Naive B cell (primary cell): ENCODE results near the gene FHIT. TPM values are rescaled to one million over a fixed set of nuclear protein-coding genes. Genes with fewer than 3 reads are reported as not detected.

Experiments
- ATAC-seq, 2 donors: fragments of 150-1000 bp; cut with Tn5 transposase; 2 replicates each; pipeline ENCODE4 v1.10.0; 2021; ENCODE audit warnings: low read depth in 2 of 2, mild to moderate bottlenecking in 2 of 2, moderate library complexity in 2 of 2
- DNase-seq: peaks from one replicate; pipeline ENCODE4 v3.0.0; 2022
- H3K27ac Mint-ChIP-seq, 6 donors: one replicate each; pipeline ENCODE4 v1.8.0; 2020 to 2022; ENCODE audit warnings: mild to moderate bottlenecking in 6 of 6, mixed read lengths in 6 of 6, moderate library complexity in 5 of 6, inconsistent platforms in 2 of 6
- H3K27me3 Mint-ChIP-seq, 3 donors: one replicate each; pipeline ENCODE4 v1.8.0; 2021 to 2022; ENCODE audit warnings: mixed read lengths in 3 of 3, mild to moderate bottlenecking in 1 of 3
- H3K36me3 Mint-ChIP-seq, 2 donors: one replicate each; pipeline ENCODE4 v1.8.0; 2020 to 2022; ENCODE audit warnings: mixed read lengths in 2 of 2, inconsistent platforms in 1 of 2, mild to moderate bottlenecking in 1 of 2
- H3K4me1 Mint-ChIP-seq, 3 donors: one replicate each; pipeline ENCODE4 v1.8.0; 2020 to 2022; ENCODE audit warnings: mixed read lengths in 3 of 3, inconsistent platforms in 1 of 3, mild to moderate bottlenecking in 1 of 3, moderate library complexity in 1 of 3
- H3K4me3 Mint-ChIP-seq, 8 donors: one replicate each; pipeline ENCODE4 v1.8.0; 2020 to 2022; ENCODE audit warnings: mild to moderate bottlenecking in 8 of 8, mixed read lengths in 8 of 8, moderate library complexity in 8 of 8, inconsistent platforms in 2 of 8
- H3K9me3 Mint-ChIP-seq, 7 donors: one replicate each; pipeline ENCODE4 v1.8.0; 2020 to 2022; ENCODE audit warnings: mixed read lengths in 7 of 7, mild to moderate bottlenecking in 5 of 7, inconsistent platforms in 2 of 7, moderate library complexity in 1 of 7
- polyA plus RNA-seq, 6 donors: library from polyadenylated mRNA; unstranded; fragments of 300-500 nt; fragmentation: Illumina TruSeq; gene quantifications; one replicate each; pipeline ENCODE4 v1.2.3, GENCODE V29; 2021; ENCODE audit warnings: low read depth in 6 of 6

The FHIT gene
- polyA plus RNA-seq, 6 donors from 2014 or later, result 3.2 to 12.6 (median 7.1) TPM

- Mint-ChIP-seq H3K27ac (no peak overlapping the region), H3K4me3 (no peak overlapping the region), H3K9me3 (peaks cover 0 to 2% (median 0%) of the 10 kb centered on the region in 7 donors), H3K27me3 (no peaks in the 10 kb centered on the region), H3K4me1 (peaks cover 20 to 30% (median 21%) of the 10 kb centered on the region in 3 donors), H3K36me3 (no peaks in the 10 kb centered on the region)
- DNase-seq, result no peak
- ATAC-seq, result no peak
Measured at GRCh38 chr3:61180206-61180605, 71.0 kb downstream of the FHIT start.

DNA sequence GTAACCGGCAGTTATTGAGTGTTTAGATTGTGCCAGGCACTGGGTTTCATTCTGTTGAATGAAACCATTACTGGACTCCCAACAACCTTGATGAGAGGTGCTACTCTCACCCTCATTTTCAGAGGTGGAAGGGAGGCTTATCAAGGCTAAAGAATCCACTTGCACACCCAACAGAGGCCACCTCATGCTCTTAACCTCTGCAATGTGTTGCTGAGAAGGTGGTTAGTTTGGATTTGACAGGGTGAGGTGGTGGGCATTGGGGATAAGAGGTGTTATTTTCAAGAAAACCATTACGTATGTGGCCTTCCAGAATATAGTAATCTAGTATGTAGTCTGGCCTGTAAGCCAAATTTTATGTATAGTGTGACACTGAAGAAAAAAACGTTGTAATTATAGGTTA is 73.1 kb downstream of the FHIT start:
- Mint-ChIP-seq H3K36me3 (no peaks in the 10 kb centered on the region), H3K4me3 (no peak overlapping the region), H3K27ac (no peak overlapping the region), H3K4me1 (peaks cover 15 to 22% (median 17%) of the 10 kb centered on the region in 3 donors), H3K27me3 (no peaks in the 10 kb centered on the region), H3K9me3 (peaks cover 0 to 4% (median 0%) of the 10 kb centered on the region in 7 donors)
- ATAC-seq, result no peak
- no peak for DNase-seq

DNA sequence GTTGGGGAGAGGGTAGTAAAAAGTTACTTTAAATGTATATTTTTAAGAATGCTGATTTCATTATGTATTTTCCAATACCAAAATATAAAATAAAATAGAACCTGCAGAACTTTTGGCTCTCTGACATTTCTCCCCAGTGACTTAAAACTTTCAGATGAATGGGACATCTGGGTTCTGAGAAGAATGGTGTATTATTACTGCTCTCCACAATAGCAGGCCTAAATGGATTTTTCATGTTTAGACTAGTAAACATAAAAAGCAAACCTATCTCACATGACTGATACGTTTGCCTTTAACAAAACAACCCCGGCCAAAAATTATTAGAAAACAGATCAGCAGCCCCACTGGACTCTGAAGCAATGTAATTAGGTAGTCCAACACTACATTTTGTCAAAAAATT is 73.8 kb downstream of the FHIT start:
- peaks cover 7 to 15% (median 10%) of the 10 kb centered on the region in 3 donors for H3K4me1 Mint-ChIP-seq
- no peak overlapping the region for H3K4me3 Mint-ChIP-seq
- H3K9me3 Mint-ChIP-seq, result peaks cover 0 to 4% (median 0%) of the 10 kb centered on the region in 7 donors
- no peaks in the 10 kb centered on the region for H3K36me3 Mint-ChIP-seq
- no peak for ATAC-seq
- no peaks in the 10 kb centered on the region for H3K27me3 Mint-ChIP-seq
- no peak overlapping the region for H3K27ac Mint-ChIP-seq
- DNase-seq, result no peak

DNA sequence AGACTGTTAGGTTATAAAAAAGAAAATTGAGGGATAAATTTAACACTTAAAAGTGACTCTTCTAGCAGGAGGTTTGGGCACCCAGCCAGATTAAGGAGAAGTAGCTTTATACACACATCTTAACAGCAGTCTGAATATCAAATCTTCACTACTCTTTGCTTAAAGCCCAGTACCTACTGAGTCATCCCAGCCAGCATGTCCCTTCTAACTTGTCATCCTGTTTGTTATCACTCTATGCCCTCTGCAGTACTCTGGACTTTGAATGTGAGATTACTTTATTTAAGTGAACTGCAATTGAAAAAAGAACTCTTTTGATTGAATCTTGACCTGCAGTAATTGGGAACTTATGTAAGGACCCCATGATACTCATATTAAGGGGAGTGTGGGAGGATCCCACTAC is 77.6 kb downstream of the FHIT start:
- no peak overlapping the region for H3K27ac Mint-ChIP-seq
- H3K27me3 Mint-ChIP-seq, result no peaks in the 10 kb centered on the region
- no peak overlapping the region for H3K4me3 Mint-ChIP-seq
- H3K9me3 Mint-ChIP-seq, result peaks cover 0 to 4% (median 0%) of the 10 kb centered on the region in 7 donors
- DNase-seq (no peak), ATAC-seq (no peak)
- H3K36me3 Mint-ChIP-seq, result no peaks in the 10 kb centered on the region
- no peaks in the 10 kb centered on the region for H3K4me1 Mint-ChIP-seq

DNA sequence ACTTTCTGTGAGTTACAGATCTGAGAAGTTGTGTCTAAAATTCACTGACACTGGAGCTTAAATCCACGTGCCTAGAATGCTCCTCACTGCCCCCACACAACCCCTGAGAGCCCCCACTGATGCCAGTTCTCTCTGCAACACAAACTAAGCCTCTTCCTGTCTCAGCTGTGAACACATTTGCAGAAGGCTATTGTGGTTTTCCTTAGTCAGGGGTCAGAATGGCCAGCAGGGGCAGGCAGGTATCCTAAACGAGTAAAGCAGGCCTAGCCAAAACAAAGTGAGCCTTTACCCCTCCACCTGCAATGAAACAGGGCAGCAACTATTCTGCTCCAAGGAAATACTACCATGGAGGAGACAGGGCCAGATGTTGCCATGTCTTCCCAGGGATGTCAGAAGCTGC is 78.6 kb downstream of the FHIT start:
- H3K36me3 Mint-ChIP-seq, result no peaks in the 10 kb centered on the region
- ATAC-seq, result no peak
- H3K27me3 Mint-ChIP-seq, result no peaks in the 10 kb centered on the region
- H3K9me3 Mint-ChIP-seq, result peaks cover 0 to 4% (median 0%) of the 10 kb centered on the region in 7 donors
- DNase-seq, result no peak
- H3K4me1 Mint-ChIP-seq, result no peaks in the 10 kb centered on the region
- no peak overlapping the region for H3K27ac Mint-ChIP-seq
- H3K4me3 Mint-ChIP-seq, result no peak overlapping the region

- ATAC-seq (no peak), DNase-seq (no peak)
- no peak overlapping the region for H3K27ac Mint-ChIP-seq
- H3K4me3 Mint-ChIP-seq, result no peak overlapping the region
- H3K36me3 Mint-ChIP-seq, result no peaks in the 10 kb centered on the region
- no peaks in the 10 kb centered on the region for H3K4me1 Mint-ChIP-seq
- H3K9me3 Mint-ChIP-seq, result peaks cover 0 to 4% (median 0%) of the 10 kb centered on the region in 7 donors
- no peaks in the 10 kb centered on the region for H3K27me3 Mint-ChIP-seq
Measured at GRCh38 chr3:61172203-61172602, 79.0 kb downstream of the FHIT start.

DNA sequence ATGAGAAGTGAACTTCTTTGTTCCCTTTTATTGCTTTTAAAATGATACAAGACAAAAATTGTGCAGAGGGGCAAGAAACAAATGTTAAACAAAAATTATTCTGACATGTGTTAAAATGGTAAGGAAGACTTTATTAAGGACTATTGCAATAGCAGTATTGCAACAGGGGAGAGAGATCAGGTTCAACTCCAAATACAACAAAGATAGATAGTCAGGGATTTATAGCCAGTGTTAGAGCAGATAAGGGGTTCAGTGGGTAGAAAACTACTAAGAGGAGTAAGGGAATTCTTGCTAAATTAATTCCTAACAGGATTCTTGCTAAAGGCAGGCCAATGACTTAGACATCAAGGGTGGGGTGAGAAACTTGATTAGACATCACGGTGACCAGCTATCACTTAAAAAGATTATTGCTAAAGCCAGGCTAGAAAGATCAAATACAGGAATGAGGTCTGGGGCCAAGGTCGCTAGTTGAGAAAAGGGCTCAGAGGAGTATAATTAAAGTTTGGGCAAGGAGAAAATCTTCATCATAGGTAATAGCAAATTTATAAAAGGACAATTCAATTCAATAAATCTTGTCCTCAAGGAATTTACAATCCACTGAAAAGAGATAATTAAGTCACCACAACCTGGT is 81.5 kb downstream of the FHIT start:
- H3K36me3 Mint-ChIP-seq, result peaks cover 0 to 16% of the 10 kb centered on the region in 2 donors
- DNase-seq, result no peak
- peaks cover 0 to 7% (median 2%) of the 10 kb centered on the region in 7 donors for H3K9me3 Mint-ChIP-seq
- H3K27ac Mint-ChIP-seq, result no peak overlapping the region
- no peaks in the 10 kb centered on the region for H3K4me1 Mint-ChIP-seq
- H3K4me3 Mint-ChIP-seq, result no peak overlapping the region
- H3K27me3 Mint-ChIP-seq, result no peaks in the 10 kb centered on the region
- ATAC-seq, result no peak

DNA sequence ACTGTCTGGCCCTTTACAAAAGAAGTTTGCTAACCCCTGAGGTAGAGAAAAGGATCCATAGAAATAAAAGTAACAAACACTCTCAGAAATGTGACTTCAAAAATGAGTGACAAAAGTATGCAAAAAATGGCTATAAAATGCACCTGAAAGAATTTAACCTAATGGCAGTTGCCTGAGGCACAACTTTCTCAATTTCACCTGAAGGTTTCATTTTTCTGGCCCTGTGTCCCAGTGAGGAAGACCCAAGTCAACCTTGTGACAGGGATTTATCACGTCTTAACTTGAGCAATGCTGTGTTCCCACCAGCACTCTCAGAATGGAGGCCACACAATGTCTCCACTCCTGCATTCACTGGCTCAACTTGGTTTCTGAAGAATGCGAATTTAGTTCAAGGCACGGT is 83.0 kb downstream of the FHIT start:
- Mint-ChIP-seq H3K9me3 (peaks cover 0 to 9% (median 2%) of the 10 kb centered on the region in 7 donors), H3K36me3 (peaks cover 0 to 22% of the 10 kb centered on the region in 2 donors), H3K27ac (peak overlapping the region in 1 of 6 donors; percentile 23), H3K4me3 (no peak overlapping the region), H3K4me1 (no peaks in the 10 kb centered on the region), H3K27me3 (no peaks in the 10 kb centered on the region)
- ATAC-seq (no peak), DNase-seq (no peak)

GRCh38 chr3:61162965-61163364 is 88.3 kb downstream of the FHIT start:
- Mint-ChIP-seq H3K36me3 (peaks cover 0 to 22% of the 10 kb centered on the region in 2 donors), H3K9me3 (peaks cover 0 to 9% (median 2%) of the 10 kb centered on the region in 7 donors), H3K4me1 (peaks cover 0 to 6% (median 0%) of the 10 kb centered on the region in 3 donors), H3K27me3 (no peaks in the 10 kb centered on the region), H3K4me3 (no peak overlapping the region), H3K27ac (no peak overlapping the region)
- DNase-seq, result no peak
- ATAC-seq, result no peak

GRCh38 chr3:61158667-61159066 is 92.6 kb downstream of the FHIT start:
- H3K36me3 Mint-ChIP-seq, result no peaks in the 10 kb centered on the region
- H3K27ac Mint-ChIP-seq, result peak overlapping the region in 1 of 6 donors; percentile 45
- no peaks in the 10 kb centered on the region for H3K27me3 Mint-ChIP-seq
- DNase-seq (no peak), ATAC-seq (no peak)
- peaks cover 0 to 11% (median 0%) of the 10 kb centered on the region in 3 donors for H3K4me1 Mint-ChIP-seq
- no peaks in the 10 kb centered on the region for H3K9me3 Mint-ChIP-seq
- no peak overlapping the region for H3K4me3 Mint-ChIP-seq

DNA sequence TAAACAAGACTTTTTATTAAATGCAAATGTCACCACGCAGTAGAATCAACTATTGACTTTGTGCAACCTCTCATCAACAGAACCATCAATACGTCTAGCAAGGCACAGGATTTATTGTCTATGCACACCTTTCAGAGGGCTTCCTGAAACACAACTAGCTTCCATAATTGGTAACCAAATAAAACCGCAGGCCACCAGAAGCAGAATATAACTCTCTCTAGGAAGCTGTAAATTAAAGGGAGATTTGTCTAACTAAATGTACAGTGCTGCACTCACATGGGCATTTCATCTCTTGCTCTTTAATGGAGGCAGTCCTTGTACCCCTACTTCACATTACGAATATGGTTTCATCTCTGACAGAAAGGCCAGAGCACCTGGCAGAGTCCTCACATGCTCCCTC is 93.0 kb downstream of the FHIT start:
- H3K27ac Mint-ChIP-seq, result peak overlapping the region in 1 of 6 donors; percentile 67
- H3K9me3 Mint-ChIP-seq, result no peaks in the 10 kb centered on the region
- no peaks in the 10 kb centered on the region for H3K36me3 Mint-ChIP-seq
- peaks cover 0 to 11% (median 0%) of the 10 kb centered on the region in 3 donors for H3K4me1 Mint-ChIP-seq
- H3K27me3 Mint-ChIP-seq, result no peaks in the 10 kb centered on the region
- no peak overlapping the region for H3K4me3 Mint-ChIP-seq
- no peak for ATAC-seq
- DNase-seq, result no peak

DNA sequence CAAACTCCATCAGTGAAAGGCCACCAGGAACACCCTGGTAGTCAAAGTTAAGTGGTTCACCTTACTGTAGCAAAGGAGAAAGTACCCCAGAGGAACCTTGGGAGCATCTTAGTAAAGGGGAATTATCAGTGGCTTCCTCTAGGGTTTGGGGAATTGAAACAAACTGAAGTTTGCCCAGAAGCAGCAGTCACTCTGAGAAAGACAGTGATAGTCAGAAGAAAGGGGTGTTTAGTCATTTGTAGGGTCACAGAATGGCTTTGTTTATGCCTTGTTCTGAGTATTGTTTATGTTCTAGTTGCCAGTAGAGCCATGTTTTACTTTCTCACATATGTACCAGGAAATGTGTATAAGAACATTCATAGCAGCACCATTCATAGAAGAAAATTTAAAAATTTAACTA is 93.8 kb downstream of the FHIT start:
- DNase-seq, result no peak
- H3K4me3 Mint-ChIP-seq, result no peak overlapping the region
- ATAC-seq, result no peak
- peaks cover 0 to 2% (median 0%) of the 10 kb centered on the region in 7 donors for H3K9me3 Mint-ChIP-seq
- H3K36me3 Mint-ChIP-seq, result peaks cover 0 to 2% of the 10 kb centered on the region in 2 donors
- peak overlapping the region in 1 of 6 donors; percentile 39 for H3K27ac Mint-ChIP-seq
- H3K27me3 Mint-ChIP-seq, result no peaks in the 10 kb centered on the region
- peaks cover 0 to 11% (median 0%) of the 10 kb centered on the region in 3 donors for H3K4me1 Mint-ChIP-seq

GRCh38 chr3:61155701-61156292 is 95.5 kb downstream of the FHIT start:
- DNase-seq, result no peak
- Mint-ChIP-seq H3K27me3 (no peaks in the 10 kb centered on the region), H3K4me3 (no peak overlapping the region), H3K4me1 (peaks cover 0 to 11% (median 0%) of the 10 kb centered on the region in 3 donors), H3K27ac (no peak overlapping the region), H3K36me3 (peaks cover 0 to 4% of the 10 kb centered on the region in 2 donors), H3K9me3 (peaks cover 0 to 3% (median 0%) of the 10 kb centered on the region in 7 donors)
- ATAC-seq, result no peak
